Endothelial cell of umbilical vein (primary cell): ENCODE results near the gene ZC2HC1C. TPM values are rescaled to one million over a fixed set of nuclear protein-coding genes. Genes with fewer than 3 reads are reported as not detected.

Source experiments
- BruUV-seq: library from RNA; stranded (reverse); fragments of 400-500 nt; replicated peaks from 2 replicates; lab custom pipeline; 2021; lab: Mats Ljungman, UMichigan
- CTCF ChIA-PET: fragments of 300-600, 350-600 bp; sonication (Branson Sonifier 250); formaldehyde crosslinking; loops from one replicate; lab custom pipeline; 2021; ENCODE audit warnings: antibody characterized with exemption, inconsistent platforms; lab: Charles Lee
- POLR2A ChIA-PET: fragments of 300-600, 350-600 bp; sonication (Branson Sonifier 250); formaldehyde crosslinking; loops from one replicate; lab custom pipeline; 2021; ENCODE audit warnings: antibody characterized with exemption, inconsistent platforms; lab: Charles Lee
- DNase-seq: peaks from one replicate; pipeline ENCODE4 v3.0.0-alpha.2; 2011; ENCODE audit warnings: low read depth, low spot score
- FAIRE-seq: peaks from 2 replicates; lab custom pipeline; 2011; peaks lifted over from hg19 to GRCh38; lab: Jason Lieb, UNC
- H2AFZ ChIP-seq: 2 replicates; pipeline ENCODE4 v1.6.0; 2012; ENCODE audit warnings: low read depth, low read length, control low read depth, inconsistent platforms
- H3K27ac ChIP-seq: 2 replicates; pipeline ENCODE4 v1.5.1; 2011; ENCODE audit warnings: low read depth, mild to moderate bottlenecking, control low read depth, low read length, moderate library complexity; ENCODE audit not compliant: insufficient read depth
- H3K27me3 ChIP-seq, 2 experiments: 2 replicates each; pipeline versions ENCODE4 v1.6.0 to v1.6.1; 2011; ENCODE audit warnings: low read length in 2 of 2, mixed read lengths in 1 of 2; ENCODE audit not compliant: control insufficient read depth in 2 of 2, insufficient read depth in 2 of 2
- H3K36me3 ChIP-seq, 2 experiments: 2 replicates in 1 of 2; 3 replicates in 1 of 2; pipeline ENCODE4 v1.5.1; 2011; ENCODE audit warnings: low read length in 2 of 2, mild to moderate bottlenecking in 1 of 2, moderate library complexity in 1 of 2; ENCODE audit not compliant: control insufficient read depth in 2 of 2, insufficient read depth in 2 of 2; ENCODE audit errors: extremely low read depth in 1 of 2
- H3K4me1 ChIP-seq: 3 replicates; pipeline ENCODE4 v1.5.1; 2011; ENCODE audit warnings: mild to moderate bottlenecking, low read length; ENCODE audit not compliant: control insufficient read depth, insufficient read depth; ENCODE audit errors: extremely low read depth
- H3K4me2 ChIP-seq: 2 replicates; pipeline ENCODE4 v1.6.1; 2011; ENCODE audit warnings: low read length, control low read depth, mixed read lengths; ENCODE audit not compliant: insufficient read depth
- H3K4me3 ChIP-seq, 3 experiments: fragments of 200-600 bp in 1 of 3; sonication (generic), shearing (Covaris generic) in 1 of 3; replicated peaks in 1 of 3; 2 replicates each; pipeline ENCODE4 v1.5.1; 2011 to 2016; ENCODE audit warnings: control low read depth in 3 of 3, low read length in 3 of 3, mild to moderate bottlenecking in 2 of 3, inconsistent platforms in 1 of 3, low read depth in 1 of 3, moderate library complexity in 1 of 3; ENCODE audit not compliant: insufficient read depth in 1 of 3
- H3K79me2 ChIP-seq: 2 replicates; pipeline ENCODE4 v1.6.0; 2012; ENCODE audit warnings: low read length, inconsistent platforms; ENCODE audit not compliant: control insufficient read depth, insufficient read depth
- H3K9ac ChIP-seq: replicated peaks from 2 replicates; pipeline ENCODE3; 2011; ENCODE audit warnings: low read length, control low read depth; ENCODE audit not compliant: insufficient read depth; ENCODE audit errors: extremely low read depth
- H3K9me1 ChIP-seq: replicated peaks from 3 replicates; pipeline ENCODE4 v1.6.0; 2011; ENCODE audit warnings: mild to moderate bottlenecking, low read length; ENCODE audit not compliant: control insufficient read depth, insufficient read depth; ENCODE audit errors: extremely low read depth
- H3K9me3 ChIP-seq: replicated peaks from 2 replicates; pipeline ENCODE4 v1.5.1; 2012; ENCODE audit warnings: low read length, inconsistent platforms; ENCODE audit not compliant: control insufficient read depth, insufficient read depth
- H4K20me1 ChIP-seq: replicated peaks from 2 replicates; pipeline ENCODE3; 2011; ENCODE audit warnings: mild to moderate bottlenecking, low read length; ENCODE audit not compliant: control insufficient read depth, insufficient read depth; ENCODE audit errors: extremely low read depth
- EZH2 ChIP-seq: IDR thresholded peaks from 2 replicates; pipeline ENCODE4 v1.6.1; 2012; ENCODE audit warnings: borderline replicate concordance, low read depth, mild to moderate bottlenecking, moderate library complexity, low read length, inconsistent platforms; ENCODE audit not compliant: severe bottlenecking
- FOS ChIP-seq: IDR thresholded peaks from 2 replicates; pipeline ENCODE4 v1.6.1; 2011; ENCODE audit warnings: mild to moderate bottlenecking, low read length, moderate library complexity, borderline replicate concordance; ENCODE audit not compliant: insufficient read depth
- GATA2 ChIP-seq: IDR thresholded peaks from 2 replicates; pipeline ENCODE4 v1.7.0; 2011; ENCODE audit warnings: low read depth, mild to moderate bottlenecking, moderate library complexity, mixed read lengths, low read length; ENCODE audit not compliant: insufficient read length, insufficient read depth
- JUN ChIP-seq: IDR thresholded peaks from 2 replicates; pipeline ENCODE4 v1.6.1; 2011; ENCODE audit warnings: borderline replicate concordance, low read depth; ENCODE audit not compliant: insufficient read length, insufficient read depth
- MYC ChIP-seq: IDR thresholded peaks from one replicate; pipeline ENCODE4 v1.6.1; 2011; ENCODE audit warnings: mild to moderate bottlenecking, low read depth, low read length
- POLR2AphosphoS5 ChIP-seq: IDR thresholded peaks from 2 replicates; pipeline ENCODE4 v1.6.1; 2012; ENCODE audit warnings: low read depth, mild to moderate bottlenecking, control low read depth, low read length, moderate library complexity; ENCODE audit not compliant: insufficient read depth
- dilution Hi-C: fragments of 300-500 bp; cut with MboI; formaldehyde crosslinking; loops from one replicate; pipeline ENCODE4 v1.15.0; 2019; ENCODE audit warnings: low sequenced_read_pairs; ENCODE audit not compliant: extremely low pct_ligation_motif_present
- intact Hi-C: fragments of 100-400 bp; cut with micrococcal nuclease; formaldehyde crosslinking; loops from one replicate; pipeline ENCODE4 v1.10.0; 2022
- polyA plus RNA-seq, 4 experiments: library from polyadenylated mRNA; depleted of rRNA in 3 of 4; stranded (reverse) in 3 of 4; unstranded in 1 of 4; fragments of >200 nt; gene quantifications; 2 replicates each; pipeline versions ENCODE4 v1.2.1 to v1.2.3, GENCODE V29; 2011 to 2012; ENCODE audit warnings: missing spikeins in 1 of 4
- total RNA-seq: library from RNA; stranded (reverse); gene quantifications from 2 replicates; pipeline ENCODE4 v1.2.3, GENCODE V29; 2021
- TF ChIP-seq, protein P1 (sequence below): IDR thresholded peaks from 2 replicates; pipeline ENCODE4 v1.6.1; 2011; ENCODE audit not compliant: insufficient read depth, insufficient read length

The ZC2HC1C gene
- total and polyA plus RNA-seq, 2 donors (not counting 3 experiments of a cell fraction or from before 2014, with no cell fraction given): 0.84 to 0.91 TPM

DNA sequence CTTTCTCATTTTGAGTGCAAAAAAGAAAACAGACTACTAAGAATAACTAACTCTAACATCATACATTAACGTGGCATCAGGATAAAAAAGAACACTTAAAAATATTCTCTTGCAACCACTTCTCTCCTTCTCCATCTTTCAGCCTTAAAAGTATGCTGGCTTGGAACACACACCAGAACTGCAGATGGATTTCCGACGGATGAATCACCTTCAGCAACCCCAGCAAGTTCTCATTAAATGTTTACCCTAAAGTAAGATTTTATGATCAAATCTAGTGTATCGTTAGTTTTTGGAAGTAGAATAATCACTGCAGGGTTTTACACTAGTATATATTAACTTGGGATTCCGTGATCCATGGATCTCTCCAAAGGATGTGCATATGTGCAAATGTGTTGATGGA, 56.2 kb downstream of the ZC2HC1C start:
- Histone ChIP-seq H2AFZ (no peak overlapping the region), H3K9me1 (no peaks in the 10 kb centered on the region), H4K20me1 (no peaks in the 10 kb centered on the region), H3K79me2 (peaks cover 17% of the 10 kb centered on the region), H3K4me1 (peaks cover 51% of the 10 kb centered on the region), H3K27ac (peak overlapping the region; percentile 95), H3K27me3 (no peaks in the 10 kb centered on the region), H3K9ac (peak overlapping the region; percentile 92), H3K36me3 (no peaks in the 10 kb centered on the region), H3K4me3 (peak overlapping the region; percentile 36 to 69 (median 62)), H3K9me3 (no peaks in the 10 kb centered on the region), H3K4me2 (peak overlapping the region; percentile 93)
- FAIRE-seq (peak; percentile 18), DNase-seq (peak; percentile 60)
- CTCF ChIA-PET: interaction anchor here (1.9 kb wide), 1 partner anchor 179 kb away, joined by 9 read pairs; no protein-coding TSS in a partner anchor
- intact Hi-C loops: no loop called here
- POLR2A ChIA-PET: no interaction called here
- no TSS peak for BruUV-seq
- TF ChIP-seq, protein P1, sequence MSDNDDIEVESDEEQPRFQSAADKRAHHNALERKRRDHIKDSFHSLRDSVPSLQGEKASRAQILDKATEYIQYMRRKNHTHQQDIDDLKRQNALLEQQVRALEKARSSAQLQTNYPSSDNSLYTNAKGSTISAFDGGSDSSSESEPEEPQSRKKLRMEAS: no peak
- TF ChIP-seq FOS: peak; percentile 54
- no peak for TF ChIP-seq POLR2AphosphoS5
- no peak for TF ChIP-seq EZH2
- TF ChIP-seq MYC: no peak
- no peak for TF ChIP-seq GATA2
- TF ChIP-seq JUN: no peak
- dilution Hi-C loops: loop anchor here (25.0 kb wide), 1 partner anchor 162 kb away; the partner anchor contains the start of gene FOS
